ENCODE results near the gene AASS.

The AASS gene

GRCh38 chr7:122118757-122119156 is 25.3 kb downstream of the AASS start:
- no peaks in the 10 kb centered on the region for H3K4me1 ChIP-seq (ENCODE audit: control insufficient read depth, insufficient read depth, low read length)
- H3K9me3 ChIP-seq (replicated peaks; ENCODE audit: low read length), result no peaks in the 10 kb centered on the region
- H3K36me3 ChIP-seq (ENCODE audit: insufficient read depth, low read length), result no peaks in the 10 kb centered on the region
- H3K4me2 ChIP-seq (ENCODE audit: low read length), result no peak overlapping the region
- H3K27me3 ChIP-seq (ENCODE audit: control insufficient read depth, insufficient read depth, low read length), result no peaks in the 10 kb centered on the region
- no peak overlapping the region for H3K4me3 ChIP-seq (ENCODE audit: low read length)
- no peak overlapping the region for H3K9ac ChIP-seq (ENCODE audit: low read depth, low read length)

- Histone ChIP-seq H3K9ac (ENCODE audit: low read depth, low read length) (no peak overlapping the region), H3K36me3 (ENCODE audit: insufficient read depth, low read length) (no peaks in the 10 kb centered on the region), H3K27me3 (ENCODE audit: control insufficient read depth, insufficient read depth, low read length) (no peaks in the 10 kb centered on the region), H3K4me1 (ENCODE audit: control insufficient read depth, insufficient read depth, low read length) (no peaks in the 10 kb centered on the region), H3K4me3 (ENCODE audit: low read length) (no peak overlapping the region), H3K9me3 (replicated peaks; ENCODE audit: low read length) (no peaks in the 10 kb centered on the region), H3K4me2 (ENCODE audit: low read length) (no peak overlapping the region)
Observed at GRCh38 chr7:122103064-122103463, 41.0 kb downstream of the AASS start.

- no peak overlapping the region for H3K4me2 ChIP-seq (ENCODE audit: low read length)
- no peaks in the 10 kb centered on the region for H3K36me3 ChIP-seq (ENCODE audit: insufficient read depth, low read length)
- H3K4me3 ChIP-seq (ENCODE audit: low read length), result no peak overlapping the region
- H3K27me3 ChIP-seq (ENCODE audit: control insufficient read depth, insufficient read depth, low read length), result no peaks in the 10 kb centered on the region
- H3K9ac ChIP-seq (ENCODE audit: low read depth, low read length), result no peak overlapping the region
- H3K4me1 ChIP-seq (ENCODE audit: control insufficient read depth, insufficient read depth, low read length), result no peaks in the 10 kb centered on the region
- H3K9me3 ChIP-seq (replicated peaks; ENCODE audit: low read length), result no peaks in the 10 kb centered on the region
Observed at GRCh38 chr7:122100021-122100420, 44.0 kb downstream of the AASS start.

- H3K27me3 ChIP-seq (ENCODE audit: control insufficient read depth, insufficient read depth, low read length), result no peaks in the 10 kb centered on the region
- no peak overlapping the region for H3K9ac ChIP-seq (ENCODE audit: low read depth, low read length)
- no peaks in the 10 kb centered on the region for H3K36me3 ChIP-seq (ENCODE audit: insufficient read depth, low read length)
- H3K9me3 ChIP-seq (replicated peaks; ENCODE audit: low read length), result no peaks in the 10 kb centered on the region
- H3K4me1 ChIP-seq (ENCODE audit: control insufficient read depth, insufficient read depth, low read length), result no peaks in the 10 kb centered on the region
- no peak overlapping the region for H3K4me2 ChIP-seq (ENCODE audit: low read length)
- H3K4me3 ChIP-seq (ENCODE audit: low read length), result no peak overlapping the region
Observed at GRCh38 chr7:122095642-122096041, 48.4 kb downstream of the AASS start.

- H3K4me3 ChIP-seq (ENCODE audit: low read length), result no peak overlapping the region
- no peak overlapping the region for H3K4me2 ChIP-seq (ENCODE audit: low read length)
- no peak overlapping the region for H3K9ac ChIP-seq (ENCODE audit: low read depth, low read length)
Observed at GRCh38 chr7:122094549-122094948, 49.5 kb downstream of the AASS start.

GRCh38 chr7:122092964-122093797 is 50.9 kb downstream of the AASS start:
- no peak overlapping the region for H3K9ac ChIP-seq (ENCODE audit: low read depth, low read length)
- H3K27me3 ChIP-seq (ENCODE audit: control insufficient read depth, insufficient read depth, low read length), result no peaks in the 10 kb centered on the region

More at GRCh38 chr7:122094549-122094948, 49.5 kb downstream of the AASS start:
- Histone ChIP-seq H3K27me3 (ENCODE audit: control insufficient read depth, insufficient read depth, low read length) (no peaks in the 10 kb centered on the region), H3K4me1 (ENCODE audit: control insufficient read depth, insufficient read depth, low read length) (no peaks in the 10 kb centered on the region), H3K36me3 (ENCODE audit: insufficient read depth, low read length) (no peaks in the 10 kb centered on the region), H3K9me3 (replicated peaks; ENCODE audit: low read length) (no peaks in the 10 kb centered on the region)

GRCh38 chr7:122082670-122083069 is 61.4 kb downstream of the AASS start:
- no peaks in the 10 kb centered on the region for H3K9me3 ChIP-seq (replicated peaks; ENCODE audit: low read length)
- H3K4me3 ChIP-seq (ENCODE audit: low read length), result no peak overlapping the region
- peaks cover 2% of the 10 kb centered on the region for H3K36me3 ChIP-seq (ENCODE audit: insufficient read depth, low read length)
- H3K4me1 ChIP-seq (ENCODE audit: control insufficient read depth, insufficient read depth, low read length), result no peaks in the 10 kb centered on the region
- H3K9ac ChIP-seq (ENCODE audit: low read depth, low read length), result no peak overlapping the region
- H3K27me3 ChIP-seq (ENCODE audit: control insufficient read depth, insufficient read depth, low read length), result no peaks in the 10 kb centered on the region
- no peak overlapping the region for H3K4me2 ChIP-seq (ENCODE audit: low read length)

More at GRCh38 chr7:122092964-122093797, 50.9 kb downstream of the AASS start:
- H3K4me1 ChIP-seq (ENCODE audit: control insufficient read depth, insufficient read depth, low read length), result no peaks in the 10 kb centered on the region
- no peak overlapping the region for H3K4me3 ChIP-seq (ENCODE audit: low read length)
- no peaks in the 10 kb centered on the region for H3K36me3 ChIP-seq (ENCODE audit: insufficient read depth, low read length)
- H3K9me3 ChIP-seq (replicated peaks; ENCODE audit: low read length), result no peaks in the 10 kb centered on the region
- no peak overlapping the region for H3K4me2 ChIP-seq (ENCODE audit: low read length)

GRCh38 chr7:122082160-122082559 is 61.9 kb downstream of the AASS start:
- Histone ChIP-seq H3K4me2 (ENCODE audit: low read length) (no peak overlapping the region), H3K4me3 (ENCODE audit: low read length) (no peak overlapping the region), H3K4me1 (ENCODE audit: control insufficient read depth, insufficient read depth, low read length) (no peaks in the 10 kb centered on the region), H3K9ac (ENCODE audit: low read depth, low read length) (no peak overlapping the region), H3K9me3 (replicated peaks; ENCODE audit: low read length) (no peaks in the 10 kb centered on the region), H3K27me3 (ENCODE audit: control insufficient read depth, insufficient read depth, low read length) (no peaks in the 10 kb centered on the region), H3K36me3 (ENCODE audit: insufficient read depth, low read length) (peaks cover 2% of the 10 kb centered on the region)

- H3K9me3 ChIP-seq (replicated peaks; ENCODE audit: low read length), result no peaks in the 10 kb centered on the region
Observed at GRCh38 chr7:122073635-122074034, 70.4 kb downstream of the AASS start.

GRCh38 chr7:122072924-122073599 is 71.0 kb downstream of the AASS start:
- H3K4me3 ChIP-seq (ENCODE audit: low read length), result no peak overlapping the region
- H3K4me1 ChIP-seq (ENCODE audit: control insufficient read depth, insufficient read depth, low read length), result no peaks in the 10 kb centered on the region
- H3K9me3 ChIP-seq (replicated peaks; ENCODE audit: low read length), result no peaks in the 10 kb centered on the region
- no peaks in the 10 kb centered on the region for H3K27me3 ChIP-seq (ENCODE audit: control insufficient read depth, insufficient read depth, low read length)
- no peaks in the 10 kb centered on the region for H3K36me3 ChIP-seq (ENCODE audit: insufficient read depth, low read length)
- no peak overlapping the region for H3K9ac ChIP-seq (ENCODE audit: low read depth, low read length)
- H3K4me2 ChIP-seq (ENCODE audit: low read length), result no peak overlapping the region

More at GRCh38 chr7:122073635-122074034, 70.4 kb downstream of the AASS start:
- Histone ChIP-seq H3K36me3 (ENCODE audit: insufficient read depth, low read length) (no peaks in the 10 kb centered on the region), H3K4me3 (ENCODE audit: low read length) (no peak overlapping the region), H3K27me3 (ENCODE audit: control insufficient read depth, insufficient read depth, low read length) (no peaks in the 10 kb centered on the region), H3K9ac (ENCODE audit: low read depth, low read length) (no peak overlapping the region), H3K4me1 (ENCODE audit: control insufficient read depth, insufficient read depth, low read length) (no peaks in the 10 kb centered on the region), H3K4me2 (ENCODE audit: low read length) (no peak overlapping the region)

GRCh38 chr7:122072272-122072671 is 71.8 kb downstream of the AASS start:
- Histone ChIP-seq H3K4me2 (ENCODE audit: low read length) (no peak overlapping the region), H3K27me3 (ENCODE audit: control insufficient read depth, insufficient read depth, low read length) (no peaks in the 10 kb centered on the region), H3K4me3 (ENCODE audit: low read length) (no peak overlapping the region), H3K9me3 (replicated peaks; ENCODE audit: low read length) (no peaks in the 10 kb centered on the region), H3K9ac (ENCODE audit: low read depth, low read length) (no peak overlapping the region), H3K36me3 (ENCODE audit: insufficient read depth, low read length) (no peaks in the 10 kb centered on the region), H3K4me1 (ENCODE audit: control insufficient read depth, insufficient read depth, low read length) (no peaks in the 10 kb centered on the region)
